GM23338 (cell line): ENCODE data around the gene ENPEP. TPM values are rescaled to one million over a fixed set of nuclear protein-coding genes. Genes with fewer than 3 reads are reported as not detected.
"Not testable (repeated sequence)": the region's sequence is repeated elsewhere in the genome, so short reads cannot be mapped to it uniquely, and the experiment has no call there.

Source experiments
- ATAC-seq: fragments of 200-7000 bp; cut with Tn5 transposase; 3 replicates; pipeline ENCODE4 v1.9.1; 2020
- DNase-seq: peaks from one replicate; pipeline ENCODE4 v3.0.0-alpha.2; 2015; ENCODE audit warnings: low spot score
- H2AFZ ChIP-seq: fragments of 200-600 bp; sonication (generic); 2 replicates; pipeline ENCODE4 v1.8.0; 2016; ENCODE audit warnings: antibody characterized with exemption, mild to moderate bottlenecking, moderate library complexity
- H3F3A ChIP-seq: fragments of 200-600 bp; sonication (generic); replicated peaks from 2 replicates; pipeline ENCODE4 v1.8.0; 2017; ENCODE audit warnings: antibody characterized with exemption, mixed run types, low read depth
- H3K27ac ChIP-seq: fragments of 200-600 bp; sonication (generic); 2 replicates; pipeline ENCODE4 v1.6.1; 2016; ENCODE audit warnings: low read depth
- H3K27me3 ChIP-seq: fragments of 200-600 bp; sonication (generic); 2 replicates; pipeline ENCODE4 v1.8.0; 2016; ENCODE audit warnings: mild to moderate bottlenecking, mixed run types, moderate library complexity; ENCODE audit not compliant: insufficient read depth
- H3K36me3 ChIP-seq: fragments of 200-600 bp; sonication (generic); 2 replicates; pipeline ENCODE4 v1.8.0; 2016; ENCODE audit warnings: mild to moderate bottlenecking; ENCODE audit not compliant: insufficient read depth
- H3K4me1 ChIP-seq: fragments of 200-600 bp; sonication (generic); 2 replicates; pipeline ENCODE4 v1.8.0; 2016; ENCODE audit warnings: mild to moderate bottlenecking, moderate library complexity; ENCODE audit not compliant: insufficient read depth
- H3K4me2 ChIP-seq: fragments of 200-600 bp; sonication (generic); 2 replicates; pipeline ENCODE4 v1.7.1; 2017; ENCODE audit warnings: mixed run types
- H3K4me3 ChIP-seq: fragments of 200-600 bp; sonication (generic); 2 replicates; pipeline ENCODE4 v1.6.1; 2016; ENCODE audit warnings: mixed run types
- H3K79me2 ChIP-seq: fragments of 200-600 bp; sonication (generic); replicated peaks from 2 replicates; pipeline ENCODE4 v1.8.0; 2017; ENCODE audit warnings: mild to moderate bottlenecking; ENCODE audit not compliant: insufficient read depth
- H3K9me2 ChIP-seq: fragments of 200-600 bp; sonication (generic); 2 replicates; pipeline ENCODE4 v1.8.0; 2017; ENCODE audit not compliant: insufficient read depth
- H4K20me1 ChIP-seq: fragments of 200-600 bp; sonication (generic); replicated peaks from 2 replicates; pipeline ENCODE4 v1.8.0; 2017; ENCODE audit warnings: mild to moderate bottlenecking; ENCODE audit not compliant: insufficient read depth
- H3K27ac Mint-ChIP-seq: 2 replicates; pipeline ENCODE4 v1.8.0; 2020; ENCODE audit warnings: inconsistent platforms, mild to moderate bottlenecking, moderate library complexity, mixed read lengths
- H3K27me3 Mint-ChIP-seq: 3 replicates; pipeline ENCODE4 v1.8.0; 2022; ENCODE audit warnings: low read depth, mild to moderate bottlenecking, moderate library complexity, mixed read lengths, inconsistent platforms; ENCODE audit not compliant: insufficient read depth, poor library complexity
- H3K36me3 Mint-ChIP-seq: 3 replicates; pipeline ENCODE4 v1.8.0; 2021; ENCODE audit warnings: low read depth, mild to moderate bottlenecking, inconsistent platforms, moderate library complexity, mixed read lengths
- H3K4me1 Mint-ChIP-seq: 3 replicates; pipeline ENCODE4 v1.8.0; 2020; ENCODE audit warnings: mild to moderate bottlenecking, inconsistent platforms, mixed read lengths
- H3K4me3 Mint-ChIP-seq: 3 replicates; pipeline ENCODE4 v1.8.0; 2021; ENCODE audit warnings: moderate library complexity, mild to moderate bottlenecking, inconsistent platforms, mixed read lengths
- H3K9me3 Mint-ChIP-seq: 3 replicates; pipeline ENCODE4 v1.8.0; 2020; ENCODE audit warnings: moderate library complexity, mild to moderate bottlenecking, inconsistent platforms, mixed read lengths
- CREB1 ChIP-seq: fragments of 250-450 bp; sonication (Bioruptor Pico); IDR thresholded peaks from 2 replicates; pipeline ENCODE4 v1.5.0; 2020; ENCODE audit warnings: low read depth, mild to moderate bottlenecking, moderate library complexity
- EZH2 ChIP-seq: fragments of 200-600 bp; sonication (generic); IDR thresholded peaks from one replicate; pipeline ENCODE4 v1.8.0; 2017; ENCODE audit warnings: antibody characterized with exemption, mild to moderate bottlenecking, low read depth; ENCODE audit not compliant: unreplicated experiment
- EZH2phosphoT487 ChIP-seq: fragments of 200-600 bp; sonication (generic); IDR thresholded peaks from one replicate; pipeline ENCODE4 v1.8.1; 2018; ENCODE audit warnings: antibody characterized with exemption; ENCODE audit not compliant: unreplicated experiment
- JUNB ChIP-seq: IDR thresholded peaks from one replicate; pipeline ENCODE4 v1.6.1; 2016; ENCODE audit warnings: antibody characterized with exemption; ENCODE audit not compliant: unreplicated experiment
- NANOG ChIP-seq: IDR thresholded peaks from 2 replicates; pipeline ENCODE4 v1.6.1; 2016; ENCODE audit warnings: antibody characterized with exemption, borderline replicate concordance
- POLR2AphosphoS5 ChIP-seq: IDR thresholded peaks from 2 replicates; pipeline ENCODE4 v1.6.1; 2016; ENCODE audit warnings: antibody characterized with exemption, low read depth
- STAT1 ChIP-seq: IDR thresholded peaks from one replicate; pipeline ENCODE4 v1.6.1; 2016; ENCODE audit warnings: antibody characterized with exemption; ENCODE audit not compliant: unreplicated experiment
- ZNF114 ChIP-seq: fragments of 250-450 bp; sonication (Bioruptor Pico); IDR thresholded peaks from 2 replicates; pipeline ENCODE4 v1.5.0; 2020; ENCODE audit warnings: mild to moderate bottlenecking, moderate library complexity
- ZNF331 ChIP-seq: fragments of 250-450 bp; sonication (Bioruptor Pico); IDR thresholded peaks from 2 replicates; pipeline ENCODE4 v1.5.0; 2020; ENCODE audit warnings: low read depth, mild to moderate bottlenecking, moderate library complexity
- polyA plus RNA-seq: library from polyadenylated mRNA; unstranded; fragments of >200 nt; fragmentation: Nextera tagmentation; extraction: Ambion mirVana; gene quantifications from 2 replicates; pipeline ENCODE4 v1.2.1, GENCODE V29; 2016
- total RNA-seq: library from RNA; depleted of rRNA; stranded (reverse); fragments of >200 nt; shearing (Covaris generic); gene quantifications from 2 replicates; pipeline ENCODE4 v1.2.3, GENCODE V29; 2014
- TF ChIP-seq, protein P1 (sequence below), 2 experiments: fragments of 200-600 bp in 1 of 2; sonication (generic) in 1 of 2; conservative IDR thresholded peaks; 2 replicates each; pipeline versions ENCODE4 v1.5.1 to v1.6.1; 2016 to 2017; ENCODE audit warnings: antibody characterized with exemption in 2 of 2, low read depth in 2 of 2, mild to moderate bottlenecking in 2 of 2, moderate library complexity in 1 of 2
- TF ChIP-seq, protein P2 (sequence below): fragments of 250-450 bp; sonication (Bioruptor Pico); IDR thresholded peaks from 2 replicates; pipeline ENCODE4 v1.5.0; 2020; ENCODE audit warnings: mild to moderate bottlenecking, moderate library complexity

ENPEP gene
- total and polyA plus RNA-seq, 2 experiments from 2014 or later = 0.79 to 1.5 TPM

DNA sequence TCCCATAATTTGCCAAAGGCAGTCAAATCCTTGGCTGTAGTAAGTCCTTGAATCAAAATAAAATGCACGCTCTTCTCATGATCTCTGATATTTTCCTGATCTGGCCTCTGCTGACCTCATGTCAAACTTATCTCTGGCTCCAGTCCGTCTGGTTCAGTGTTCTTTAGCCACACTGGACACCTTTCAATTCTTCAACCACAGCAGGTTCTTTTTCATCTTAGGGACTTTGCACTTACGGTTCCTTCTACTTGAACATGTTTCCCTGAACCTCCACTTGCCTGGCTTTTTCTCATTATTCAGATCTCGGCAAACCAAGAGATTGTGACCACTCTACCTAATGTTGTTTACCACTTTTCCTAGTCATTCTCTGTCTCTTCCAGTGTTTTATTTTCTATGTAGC lies 10.3 kb downstream of the ENPEP start:
- H3K4me3 ChIP-seq = no peak overlapping the region
- Mint-ChIP-seq H3K4me1 (peaks cover 26% of the 10 kb centered on the region), H3K36me3 (no peaks in the 10 kb centered on the region), H3K9me3 (no peaks in the 10 kb centered on the region), H3K4me3 (no peak overlapping the region), H3K27me3 (no peaks in the 10 kb centered on the region), H3K27ac (no peak overlapping the region)
- no peaks in the 10 kb centered on the region for H3K9me2 ChIP-seq
- no peak for ATAC-seq
- no peak overlapping the region for H3K4me2 ChIP-seq
- H3F3A ChIP-seq = no peaks in the 10 kb centered on the region
- no peaks in the 10 kb centered on the region for H4K20me1 ChIP-seq
- no peaks in the 10 kb centered on the region for H3K27me3 ChIP-seq
- no peak overlapping the region for H2AFZ ChIP-seq
- peaks cover 16% of the 10 kb centered on the region for H3K4me1 ChIP-seq
- no peak for DNase-seq
- no peak for TF ChIP-seq STAT1
- TF ChIP-seq EZH2 = no peak
- TF ChIP-seq, protein P1, sequence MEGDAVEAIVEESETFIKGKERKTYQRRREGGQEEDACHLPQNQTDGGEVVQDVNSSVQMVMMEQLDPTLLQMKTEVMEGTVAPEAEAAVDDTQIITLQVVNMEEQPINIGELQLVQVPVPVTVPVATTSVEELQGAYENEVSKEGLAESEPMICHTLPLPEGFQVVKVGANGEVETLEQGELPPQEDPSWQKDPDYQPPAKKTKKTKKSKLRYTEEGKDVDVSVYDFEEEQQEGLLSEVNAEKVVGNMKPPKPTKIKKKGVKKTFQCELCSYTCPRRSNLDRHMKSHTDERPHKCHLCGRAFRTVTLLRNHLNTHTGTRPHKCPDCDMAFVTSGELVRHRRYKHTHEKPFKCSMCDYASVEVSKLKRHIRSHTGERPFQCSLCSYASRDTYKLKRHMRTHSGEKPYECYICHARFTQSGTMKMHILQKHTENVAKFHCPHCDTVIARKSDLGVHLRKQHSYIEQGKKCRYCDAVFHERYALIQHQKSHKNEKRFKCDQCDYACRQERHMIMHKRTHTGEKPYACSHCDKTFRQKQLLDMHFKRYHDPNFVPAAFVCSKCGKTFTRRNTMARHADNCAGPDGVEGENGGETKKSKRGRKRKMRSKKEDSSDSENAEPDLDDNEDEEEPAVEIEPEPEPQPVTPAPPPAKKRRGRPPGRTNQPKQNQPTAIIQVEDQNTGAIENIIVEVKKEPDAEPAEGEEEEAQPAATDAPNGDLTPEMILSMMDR (conservative IDR thresholded peaks at IDR 0.05; ENCODE audit: low read depth in 2 of 2) = no peak
- no peak for TF ChIP-seq ZNF331 (CRISPR knock-in tag)
- no peak for TF ChIP-seq ZNF114 (CRISPR knock-in tag)
- no peak for TF ChIP-seq NANOG
- TF ChIP-seq, protein P2, sequence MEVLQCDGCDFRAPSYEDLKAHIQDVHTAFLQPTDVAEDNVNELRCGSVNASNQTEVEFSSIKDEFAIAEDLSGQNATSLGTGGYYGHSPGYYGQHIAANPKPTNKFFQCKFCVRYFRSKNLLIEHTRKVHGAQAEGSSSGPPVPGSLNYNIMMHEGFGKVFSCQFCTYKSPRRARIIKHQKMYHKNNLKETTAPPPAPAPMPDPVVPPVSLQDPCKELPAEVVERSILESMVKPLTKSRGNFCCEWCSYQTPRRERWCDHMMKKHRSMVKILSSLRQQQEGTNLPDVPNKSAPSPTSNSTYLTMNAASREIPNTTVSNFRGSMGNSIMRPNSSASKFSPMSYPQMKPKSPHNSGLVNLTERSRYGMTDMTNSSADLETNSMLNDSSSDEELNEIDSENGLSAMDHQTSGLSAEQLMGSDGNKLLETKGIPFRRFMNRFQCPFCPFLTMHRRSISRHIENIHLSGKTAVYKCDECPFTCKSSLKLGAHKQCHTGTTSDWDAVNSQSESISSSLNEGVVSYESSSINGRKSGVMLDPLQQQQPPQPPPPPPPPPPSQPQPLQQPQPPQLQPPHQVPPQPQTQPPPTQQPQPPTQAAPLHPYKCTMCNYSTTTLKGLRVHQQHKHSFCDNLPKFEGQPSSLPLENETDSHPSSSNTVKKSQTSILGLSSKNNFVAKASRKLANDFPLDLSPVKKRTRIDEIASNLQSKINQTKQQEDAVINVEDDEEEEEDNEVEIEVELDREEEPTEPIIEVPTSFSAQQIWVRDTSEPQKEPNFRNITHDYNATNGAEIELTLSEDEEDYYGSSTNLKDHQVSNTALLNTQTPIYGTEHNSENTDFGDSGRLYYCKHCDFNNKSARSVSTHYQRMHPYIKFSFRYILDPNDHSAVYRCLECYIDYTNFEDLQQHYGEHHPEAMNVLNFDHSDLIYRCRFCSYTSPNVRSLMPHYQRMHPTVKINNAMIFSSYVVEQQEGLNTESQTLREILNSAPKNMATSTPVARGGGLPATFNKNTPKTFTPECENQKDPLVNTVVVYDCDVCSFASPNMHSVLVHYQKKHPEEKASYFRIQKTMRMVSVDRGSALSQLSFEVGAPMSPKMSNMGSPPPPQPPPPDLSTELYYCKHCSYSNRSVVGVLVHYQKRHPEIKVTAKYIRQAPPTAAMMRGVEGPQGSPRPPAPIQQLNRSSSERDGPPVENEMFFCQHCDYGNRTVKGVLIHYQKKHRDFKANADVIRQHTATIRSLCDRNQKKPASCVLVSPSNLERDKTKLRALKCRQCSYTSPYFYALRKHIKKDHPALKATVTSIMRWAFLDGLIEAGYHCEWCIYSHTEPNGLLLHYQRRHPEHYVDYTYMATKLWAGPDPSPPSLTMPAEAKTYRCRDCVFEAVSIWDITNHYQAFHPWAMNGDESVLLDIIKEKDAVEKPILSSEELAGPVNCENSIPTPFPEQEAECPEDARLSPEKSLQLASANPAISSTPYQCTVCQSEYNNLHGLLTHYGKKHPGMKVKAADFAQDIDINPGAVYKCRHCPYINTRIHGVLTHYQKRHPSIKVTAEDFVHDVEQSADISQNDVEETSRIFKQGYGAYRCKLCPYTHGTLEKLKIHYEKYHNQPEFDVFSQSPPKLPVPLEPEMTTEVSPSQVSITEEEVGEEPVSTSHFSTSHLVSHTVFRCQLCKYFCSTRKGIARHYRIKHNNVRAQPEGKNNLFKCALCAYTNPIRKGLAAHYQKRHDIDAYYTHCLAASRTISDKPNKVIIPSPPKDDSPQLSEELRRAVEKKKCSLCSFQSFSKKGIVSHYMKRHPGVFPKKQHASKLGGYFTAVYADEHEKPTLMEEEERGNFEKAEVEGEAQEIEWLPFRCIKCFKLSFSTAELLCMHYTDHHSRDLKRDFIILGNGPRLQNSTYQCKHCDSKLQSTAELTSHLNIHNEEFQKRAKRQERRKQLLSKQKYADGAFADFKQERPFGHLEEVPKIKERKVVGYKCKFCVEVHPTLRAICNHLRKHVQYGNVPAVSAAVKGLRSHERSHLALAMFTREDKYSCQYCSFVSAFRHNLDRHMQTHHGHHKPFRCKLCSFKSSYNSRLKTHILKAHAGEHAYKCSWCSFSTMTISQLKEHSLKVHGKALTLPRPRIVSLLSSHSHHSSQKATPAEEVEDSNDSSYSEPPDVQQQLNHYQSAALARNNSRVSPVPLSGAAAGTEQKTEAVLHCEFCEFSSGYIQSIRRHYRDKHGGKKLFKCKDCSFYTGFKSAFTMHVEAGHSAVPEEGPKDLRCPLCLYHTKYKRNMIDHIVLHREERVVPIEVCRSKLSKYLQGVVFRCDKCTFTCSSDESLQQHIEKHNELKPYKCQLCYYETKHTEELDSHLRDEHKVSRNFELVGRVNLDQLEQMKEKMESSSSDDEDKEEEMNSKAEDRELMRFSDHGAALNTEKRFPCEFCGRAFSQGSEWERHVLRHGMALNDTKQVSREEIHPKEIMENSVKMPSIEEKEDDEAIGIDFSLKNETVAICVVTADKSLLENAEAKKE (CRISPR knock-in tag) = no peak
- no peak for TF ChIP-seq POLR2AphosphoS5
- no peak for TF ChIP-seq EZH2phosphoT487
- TF ChIP-seq CREB1 = no peak
- TF ChIP-seq JUNB = no peak
- H3K79me2 ChIP-seq = no peaks in the 10 kb centered on the region
- H3K36me3 ChIP-seq = no peaks in the 10 kb centered on the region
- no peak overlapping the region for H3K27ac ChIP-seq

DNA sequence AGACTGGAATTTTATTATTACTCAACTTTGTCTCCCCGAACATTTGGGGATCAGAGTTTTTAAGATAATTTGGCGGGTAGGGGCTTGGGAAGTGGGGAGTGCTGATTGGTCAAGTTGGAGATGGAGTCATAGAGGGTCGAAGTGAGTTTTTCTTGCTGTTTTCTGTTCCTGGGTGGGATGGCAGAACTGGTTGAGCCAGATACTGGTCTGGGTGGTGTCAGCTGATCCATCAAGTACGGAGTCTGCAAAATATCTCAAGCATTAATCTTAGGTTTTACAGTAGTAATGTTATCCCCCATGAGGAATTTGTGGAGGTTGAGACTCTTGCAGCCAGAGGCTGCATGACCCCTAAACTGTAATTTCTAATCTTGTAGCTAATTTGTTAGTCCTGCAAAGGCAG lies 10.9 kb downstream of the ENPEP start:
- H3K79me2 ChIP-seq, ATAC-seq, H3F3A ChIP-seq, H3K9me2 ChIP-seq, H4K20me1 ChIP-seq, H3K4me2 ChIP-seq, H2AFZ ChIP-seq, H3K9me3 Mint-ChIP-seq, H3K4me3 Mint-ChIP-seq, DNase-seq, H3K27ac Mint-ChIP-seq, H3K27ac ChIP-seq, H3K27me3 Mint-ChIP-seq, H3K36me3 Mint-ChIP-seq, H3K27me3 ChIP-seq, H3K36me3 ChIP-seq, H3K4me3 ChIP-seq: not testable (repeated sequence)
- peaks cover 13% of the 10 kb centered on the region for H3K4me1 ChIP-seq
- H3K4me1 Mint-ChIP-seq = peaks cover 26% of the 10 kb centered on the region
